ENCODE results near the gene MAN2A1. TPM values are rescaled to one million over a fixed set of nuclear protein-coding genes. Genes with fewer than 3 reads are reported as not detected.

The MAN2A1 gene
- total RNA-seq, 1 experiment from 2014 or later, result 78.0 TPM

- no peak for TF ChIP-seq CTCF (conservative IDR thresholded peaks at IDR 0.05)
- Histone ChIP-seq H2BK15ac (ENCODE audit: low read depth, low read length) (no peak overlapping the region), H2BK120ac (ENCODE audit: low read depth, low read length, poor library complexity, severe bottlenecking) (no peak overlapping the region), H4K20me1 (ENCODE audit: control insufficient read depth, insufficient read depth, insufficient read length) (no peaks in the 10 kb centered on the region), H2AFZ (ENCODE audit: low read length) (no peak overlapping the region), H3K27ac (ENCODE audit: insufficient read length, low read depth, low read length) (no peak overlapping the region), H3K23me2 (ENCODE audit: insufficient read length, low read depth, low read length, poor library complexity, severe bottlenecking) (no peaks in the 10 kb centered on the region), H2BK5ac (ENCODE audit: insufficient read length, low read length) (no peak overlapping the region), H3K9ac (ENCODE audit: extremely low read depth, insufficient read length, low read length) (no peak overlapping the region), H3K23ac (ENCODE audit: insufficient read length, low read depth, low read length) (no peak overlapping the region), H4K8ac (replicated peaks; ENCODE audit: insufficient read length, low read depth, low read length) (no peak overlapping the region), H3K27me3 (ENCODE audit: insufficient read depth, low read length) (no peaks in the 10 kb centered on the region), H2AK5ac (ENCODE audit: insufficient read length, low read length) (no peak overlapping the region), H3K79me1 (ENCODE audit: insufficient read depth, low read depth, low read length, poor library complexity, severe bottlenecking) (no peaks in the 10 kb centered on the region), H4K91ac (ENCODE audit: insufficient read length, low read depth, low read length) (no peak overlapping the region), H3T11ph (ENCODE audit: low read length) (no peak overlapping the region), H3K9me3 (ENCODE audit: control insufficient read depth, low read depth, low read length) (no peaks in the 10 kb centered on the region), H3K4me2 (ENCODE audit: insufficient read depth, insufficient read length, low read length) (no peak overlapping the region), H3K4me1 (ENCODE audit: insufficient read depth, low read length) (no peaks in the 10 kb centered on the region), H2BK12ac (ENCODE audit: insufficient read length, low read depth, low read length) (no peak overlapping the region), H3K56ac (ENCODE audit: insufficient read length, low read depth, low read length) (no peak overlapping the region), H2BK20ac (ENCODE audit: low read depth, low read length, poor library complexity, severe bottlenecking) (no peak overlapping the region), H3K79me2 (ENCODE audit: insufficient read depth, low read length) (peaks cover 4% of the 10 kb centered on the region; the same call in 1 of the 2 replicates), H3K18ac (ENCODE audit: insufficient read length, low read depth, low read length) (no peak overlapping the region), H4K5ac (ENCODE audit: insufficient read length, low read depth, low read length) (no peak overlapping the region), H3K4ac (ENCODE audit: low read depth, low read length) (no peak overlapping the region), H3K14ac (ENCODE audit: insufficient read depth, low read length) (no peak overlapping the region)
- WGBS (ENCODE audit: extremely low coverage, insufficient read length, low lambda C conversion rate), result no CpG with 5 or more reads among the region's 3 CpGs
- DNase-seq, result no peak
- Mint-ChIP-seq H3K4me3 (no peak overlapping the region), H3K27ac (no peak overlapping the region), H3K9me3 (no peaks in the 10 kb centered on the region), H3K4me1 (peaks cover 7 to 10% of the 10 kb centered on the region in 2 experiments), H3K36me3 (ENCODE audit: insufficient read depth in 1 of 3, low read depth in 3 of 3) (peaks cover 19 to 29% (median 27%) of the 10 kb centered on the region in 3 experiments), H3K27me3 (ENCODE audit: low read depth) (no peaks in the 10 kb centered on the region)
Measured at GRCh38 chr5:109753279-109753678, 63.6 kb downstream of the MAN2A1 start.

Measured in H9 (cell line).